ENCODE data around the gene TMC1.

DNA sequence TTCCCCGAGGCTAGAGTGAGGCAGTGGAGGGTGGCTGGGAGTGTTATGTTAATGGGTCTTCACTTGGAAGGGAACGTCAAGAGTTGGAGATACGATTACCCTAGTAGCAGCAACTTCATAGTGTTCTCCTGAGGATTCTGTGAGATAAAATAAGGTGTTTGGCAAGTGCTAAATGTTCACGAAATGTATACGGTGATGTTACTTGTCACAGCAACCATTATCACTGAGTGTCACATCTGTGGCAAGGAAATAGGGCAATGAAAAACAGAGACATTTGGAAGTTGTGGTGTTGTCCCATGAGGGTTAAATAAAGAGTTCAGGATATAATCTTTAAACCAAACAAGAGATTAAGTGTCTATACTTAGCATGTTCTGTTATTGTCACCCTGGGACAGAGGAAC, 248.1 kb downstream of the TMC1 start:
- no peak for TF ChIP-seq CTCF (IDR thresholded peaks at IDR 0.05; ENCODE audit: low read depth, low read length)
- no peak for TF ChIP-seq MAX (IDR thresholded peaks at IDR 0.05; ENCODE audit: low read depth, low read length)

Data from NB4 (cell line).